HG02759 (cell line): ENCODE results near the gene RGS5.
"Not testable (repeated sequence)": the region's sequence is repeated elsewhere in the genome, so short reads cannot be mapped to it uniquely, and the experiment has no call there.

Experiments used
- ATAC-seq: cut with Tn5 transposase; IDR thresholded peaks from one replicate; pipeline ENCODE4 v1.9.1; 2021; ENCODE audit warnings: mild to moderate bottlenecking, moderate library complexity; ENCODE audit not compliant: unreplicated experiment

Gene RGS5

GRCh38 chr1:163202833-163203451, at the start of gene RGS5:
RGS5 (minus strand) TSS chr1:163202916; CDS start chr1:163202835, 81 bp downstream.
- no peak for ATAC-seq

- no peak for ATAC-seq
Measured at GRCh38 chr1:163250382-163250974, 47.8 kb upstream of the RGS5 start.

- ATAC-seq: no peak
Measured at GRCh38 chr1:163248064-163248463, 45.3 kb upstream of the RGS5 start.

- ATAC-seq: not testable (repeated sequence)
Measured at GRCh38 chr1:163244648-163245047, 41.9 kb upstream of the RGS5 start.

GRCh38 chr1:163241746-163242145, 39.0 kb upstream of the RGS5 start:
- ATAC-seq: no peak

GRCh38 chr1:163240705-163241104, 38.0 kb upstream of the RGS5 start:
- no peak for ATAC-seq

GRCh38 chr1:163233643-163234042, 30.9 kb upstream of the RGS5 start:
- not testable (repeated sequence) for ATAC-seq

- ATAC-seq: no peak
Measured at GRCh38 chr1:163231385-163231784, 28.7 kb upstream of the RGS5 start.

GRCh38 chr1:163230827-163231226, 28.1 kb upstream of the RGS5 start:
- ATAC-seq: no peak

GRCh38 chr1:163228271-163228670, 25.6 kb upstream of the RGS5 start:
- ATAC-seq: not testable (repeated sequence)

GRCh38 chr1:163227126-163227525, 24.4 kb upstream of the RGS5 start:
- ATAC-seq: no peak

- ATAC-seq: no peak
Measured at GRCh38 chr1:163213626-163214025, 10.9 kb upstream of the RGS5 start.

- no peak for ATAC-seq
Measured at GRCh38 chr1:163211667-163212066, 9.0 kb upstream of the RGS5 start.

GRCh38 chr1:163205513-163205912, 2.8 kb upstream of the RGS5 start:
- ATAC-seq: no peak

- ATAC-seq: no peak
Measured at GRCh38 chr1:163203561-163203960, 845 bp upstream of the RGS5 start.

GRCh38 chr1:163201906-163202305, 810 bp downstream of the RGS5 start:
- ATAC-seq: no peak

- no peak for ATAC-seq
Measured at GRCh38 chr1:163197022-163197421, 5.7 kb downstream of the RGS5 start.

GRCh38 chr1:163196449-163196787, 6.3 kb downstream of the RGS5 start:
- no peak for ATAC-seq

- no peak for ATAC-seq
Measured at GRCh38 chr1:163195728-163196448, 6.8 kb downstream of the RGS5 start.

- ATAC-seq: no peak
Measured at GRCh38 chr1:163191301-163191700, 11.4 kb downstream of the RGS5 start.

- ATAC-seq: no peak
Measured at GRCh38 chr1:163188947-163189346, 13.8 kb downstream of the RGS5 start.

- no peak for ATAC-seq
Measured at GRCh38 chr1:163187849-163188248, 14.9 kb downstream of the RGS5 start.
